T-helper 2 cell treated with Interferon-gamma antibody and Interleukin-4, amounts not matched to agents 100 ng/mL and 5 ng/mL, for 36 hours (primary cell): Measurements from ENCODE around the gene GRM5. TPM values are rescaled to one million over a fixed set of nuclear protein-coding genes. Genes with fewer than 3 reads are reported as not detected.

Source experiments
- total RNA-seq: library from RNA; stranded (reverse); gene quantifications from 2 replicates; pipeline ENCODE4 v1.2.3, GENCODE V29; 2022

The GRM5 gene
- total RNA-seq, 1 donor from 2014 or later: not detected

Other genes starting within 250 kb of the GRM5 start
- gene TYR, start 111.9 kb upstream of the GRM5 start, total RNA-seq: not detected in 2 replicates